NCI-H82 treated with DMSO at 0.1 percent for 48 hours (cell line): ENCODE measurements around the gene CLEC3B.
"Not testable (repeated sequence)": the region's sequence is repeated elsewhere in the genome, so short reads cannot be mapped to it uniquely, and the experiment has no call there.

Experiments
- DNase-seq: peaks from one replicate; lab custom pipeline; 2025; ENCODE audit not compliant: unreplicated experiment; lab: John Stamatoyannopoulos, UW

The CLEC3B gene

DNA sequence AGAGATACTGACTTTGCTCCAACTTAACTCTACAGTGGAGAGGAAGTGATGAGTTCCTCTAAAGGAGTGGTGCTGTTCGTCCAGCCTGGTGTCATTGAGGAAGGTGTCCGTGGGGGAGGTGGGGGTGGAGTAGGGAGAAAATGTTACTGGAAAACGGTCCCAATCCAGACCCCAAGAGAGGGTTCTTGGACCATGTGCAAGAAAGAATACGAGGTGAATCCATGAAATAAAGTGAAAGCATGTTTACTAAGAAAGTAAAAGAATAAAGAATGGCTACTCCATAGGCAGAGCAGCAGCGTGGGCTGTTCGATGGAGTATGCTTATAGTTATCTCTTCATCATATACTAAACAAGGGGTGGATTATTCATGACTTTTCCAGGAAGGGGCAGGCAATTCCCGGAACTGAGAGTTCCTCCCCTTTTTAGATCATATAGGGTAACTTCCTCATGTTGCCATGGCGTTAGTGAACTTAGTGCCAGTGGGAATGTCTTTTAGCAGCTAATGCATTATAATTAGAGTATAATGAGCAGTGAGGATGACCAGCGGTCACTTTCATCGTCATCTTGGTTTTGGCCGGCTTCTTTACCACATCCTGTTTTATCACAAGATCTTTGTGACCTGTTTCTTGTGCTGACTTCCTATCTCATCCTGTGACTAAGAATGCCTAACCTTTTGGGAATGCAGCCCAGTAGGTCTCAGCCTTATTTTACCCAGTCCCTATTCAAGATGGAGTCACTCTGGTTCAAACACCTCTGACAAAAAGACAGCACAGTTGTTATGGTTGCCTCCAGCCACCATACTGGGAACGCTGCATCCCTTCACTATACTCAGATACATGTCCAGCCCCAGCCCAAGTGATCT lies 38.6 kb downstream of the CLEC3B start:
- DNase-seq = no peak

GRCh38 chr3:45065373-45065720 lies 39.2 kb downstream of the CLEC3B start:
- no peak for DNase-seq

DNA sequence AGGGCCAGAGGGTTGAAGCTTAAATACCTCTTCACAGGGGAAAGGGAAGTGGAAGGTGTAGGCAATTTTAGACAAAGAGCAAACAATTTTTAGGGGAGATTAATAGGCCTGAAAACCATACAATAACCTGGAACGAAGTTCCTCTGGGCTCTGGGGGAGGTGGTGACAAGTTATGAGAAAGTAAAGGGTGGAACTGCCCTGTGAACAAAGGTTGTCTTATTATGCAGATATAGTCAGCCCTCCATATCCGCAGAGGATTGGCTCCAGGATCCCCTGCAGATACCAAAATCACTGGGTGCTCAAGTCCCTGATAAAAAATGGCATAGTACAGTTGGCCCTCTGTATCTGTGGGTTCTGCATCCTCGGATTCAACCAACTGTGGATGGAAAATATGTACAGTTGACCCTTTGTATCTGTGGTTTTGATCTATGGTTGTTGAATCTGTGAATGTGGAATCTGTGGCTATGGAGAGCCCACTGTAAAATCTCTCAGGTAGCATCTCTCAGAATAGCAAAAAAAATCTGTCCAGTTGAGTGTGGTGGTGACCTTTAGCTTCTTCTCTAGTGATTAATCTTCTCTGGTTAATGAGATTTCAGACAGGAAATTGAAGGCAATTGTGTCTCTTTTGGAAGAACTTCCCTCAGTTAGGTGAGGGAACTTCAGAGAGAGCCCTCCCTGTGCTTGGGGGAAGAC lies 40.2 kb downstream of the CLEC3B start:
- DNase-seq = no peak

GRCh38 chr3:45067486-45067885 lies 41.4 kb downstream of the CLEC3B start:
- DNase-seq = no peak

GRCh38 chr3:45067941-45068340 lies 41.8 kb downstream of the CLEC3B start:
- DNase-seq = no peak

DNA sequence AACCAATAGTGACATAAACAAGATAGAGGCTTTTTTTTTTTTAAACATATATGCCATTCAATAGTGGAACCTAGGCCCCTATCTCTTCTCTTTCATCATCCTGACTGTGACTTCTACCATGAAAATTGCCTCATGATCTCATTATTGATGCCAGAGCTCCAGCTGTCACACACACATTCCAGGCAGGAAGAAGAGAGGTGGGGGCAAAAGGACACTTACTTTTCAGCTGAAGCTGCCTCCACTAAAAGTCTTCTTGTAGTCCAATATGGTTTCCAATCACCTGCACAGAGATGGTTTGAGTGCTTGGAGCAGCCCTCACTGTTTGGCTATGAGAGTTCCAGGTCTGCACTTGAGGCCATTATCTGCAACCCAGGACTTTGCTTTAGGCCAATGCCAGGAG lies 45.0 kb downstream of the CLEC3B start:
- DNase-seq = no peak

- DNase-seq = no peak
Observed at GRCh38 chr3:45075821-45076625, 49.9 kb downstream of the CLEC3B start.

DNA sequence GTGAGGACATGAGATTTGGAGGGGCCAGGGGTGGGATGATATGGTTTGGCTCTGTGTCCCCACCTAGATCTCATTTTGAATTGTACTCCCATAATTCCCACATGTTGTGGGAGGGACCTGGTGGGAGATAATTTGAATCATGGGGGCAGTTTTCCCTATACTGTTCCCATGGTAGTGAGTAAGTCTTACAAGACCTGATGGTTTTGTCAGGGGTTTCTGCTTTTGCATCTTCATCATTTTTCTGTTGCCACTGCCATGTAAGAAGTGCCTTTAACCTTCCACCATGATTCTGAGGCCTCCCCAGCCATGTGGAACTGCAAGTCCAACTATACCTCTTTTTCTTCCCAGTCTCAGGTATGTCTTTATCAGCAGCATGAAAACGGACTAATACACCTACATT lies 52.2 kb downstream of the CLEC3B start:
- DNase-seq = not testable (repeated sequence)

GRCh38 chr3:45078910-45079522 lies 52.9 kb downstream of the CLEC3B start:
- no peak for DNase-seq

DNA sequence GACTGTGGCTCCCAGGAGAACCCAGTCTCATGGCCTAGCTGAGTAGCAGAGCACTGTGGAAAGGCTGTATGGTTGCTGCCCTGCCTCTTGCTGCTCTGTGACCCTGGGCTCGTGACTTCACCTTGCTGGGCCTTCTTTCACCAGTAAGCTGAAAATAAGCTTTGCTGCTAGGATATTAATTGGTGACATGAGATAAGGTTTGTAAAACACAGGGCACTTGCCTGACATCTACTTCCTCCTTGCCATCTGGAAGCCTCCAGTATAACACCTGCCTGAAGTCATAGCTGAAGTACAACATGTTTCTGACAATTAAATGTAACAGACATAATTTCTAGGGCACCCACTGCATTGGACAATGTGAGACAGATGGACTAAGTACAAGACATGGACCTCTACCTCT lies 53.6 kb downstream of the CLEC3B start:
- no peak for DNase-seq

- no peak for DNase-seq
Observed at GRCh38 chr3:45080824-45081223, 54.7 kb downstream of the CLEC3B start.

DNA sequence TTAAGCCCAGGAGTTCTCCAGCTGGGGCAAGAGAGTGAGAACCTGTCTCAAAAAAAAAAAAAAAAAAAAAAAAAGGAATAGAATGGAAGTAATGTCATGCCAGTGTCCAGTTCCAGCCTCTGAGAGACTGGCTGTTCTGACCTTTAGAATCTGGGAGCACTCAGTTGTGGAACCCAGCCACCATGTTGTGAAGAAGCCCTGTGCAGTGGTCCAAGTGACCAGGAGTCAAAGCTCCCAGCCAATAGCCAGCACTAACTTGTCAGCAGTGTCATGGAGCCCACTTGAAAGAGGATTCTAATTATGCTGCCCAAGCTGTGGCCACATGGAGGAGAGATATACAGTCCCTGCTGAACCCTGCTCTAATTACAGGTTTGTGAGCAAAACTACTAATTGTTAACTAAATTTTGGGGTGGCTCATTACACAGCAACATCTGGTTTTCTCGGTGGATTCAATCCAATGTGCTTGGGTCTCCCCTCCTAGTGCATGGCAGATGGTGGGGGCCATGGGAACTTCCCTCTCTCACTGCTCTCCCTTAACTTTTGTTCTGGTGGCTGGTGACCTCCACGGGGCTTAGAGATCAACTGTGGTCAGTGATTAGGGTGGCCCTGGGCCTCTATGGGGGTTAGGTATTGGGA lies 55.5 kb downstream of the CLEC3B start:
- no peak for DNase-seq

GRCh38 chr3:45082142-45082538 lies 56.0 kb downstream of the CLEC3B start:
- DNase-seq = no peak

- DNase-seq = no peak
Observed at GRCh38 chr3:45083023-45083422, 56.9 kb downstream of the CLEC3B start.

DNA sequence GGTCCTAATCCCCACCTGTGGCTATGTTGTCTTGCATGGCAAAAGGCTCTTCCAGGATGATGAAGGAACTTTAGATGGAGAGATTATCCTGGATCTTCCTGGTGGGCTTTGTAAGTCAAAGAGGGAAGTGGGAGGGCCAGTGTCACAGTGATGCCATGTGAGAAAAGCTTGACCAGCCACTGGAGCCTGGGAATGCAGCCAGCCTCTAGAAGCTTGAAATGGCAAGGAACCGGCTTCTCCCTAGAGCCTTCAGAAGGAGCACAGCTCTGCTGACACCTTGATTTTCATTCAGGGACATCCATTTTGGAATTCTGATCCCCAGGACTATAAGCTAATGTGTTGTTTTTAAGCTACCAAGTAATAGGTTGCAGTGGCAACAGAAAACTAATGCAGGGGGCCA lies 58.3 kb downstream of the CLEC3B start:
- DNase-seq = no peak

DNA sequence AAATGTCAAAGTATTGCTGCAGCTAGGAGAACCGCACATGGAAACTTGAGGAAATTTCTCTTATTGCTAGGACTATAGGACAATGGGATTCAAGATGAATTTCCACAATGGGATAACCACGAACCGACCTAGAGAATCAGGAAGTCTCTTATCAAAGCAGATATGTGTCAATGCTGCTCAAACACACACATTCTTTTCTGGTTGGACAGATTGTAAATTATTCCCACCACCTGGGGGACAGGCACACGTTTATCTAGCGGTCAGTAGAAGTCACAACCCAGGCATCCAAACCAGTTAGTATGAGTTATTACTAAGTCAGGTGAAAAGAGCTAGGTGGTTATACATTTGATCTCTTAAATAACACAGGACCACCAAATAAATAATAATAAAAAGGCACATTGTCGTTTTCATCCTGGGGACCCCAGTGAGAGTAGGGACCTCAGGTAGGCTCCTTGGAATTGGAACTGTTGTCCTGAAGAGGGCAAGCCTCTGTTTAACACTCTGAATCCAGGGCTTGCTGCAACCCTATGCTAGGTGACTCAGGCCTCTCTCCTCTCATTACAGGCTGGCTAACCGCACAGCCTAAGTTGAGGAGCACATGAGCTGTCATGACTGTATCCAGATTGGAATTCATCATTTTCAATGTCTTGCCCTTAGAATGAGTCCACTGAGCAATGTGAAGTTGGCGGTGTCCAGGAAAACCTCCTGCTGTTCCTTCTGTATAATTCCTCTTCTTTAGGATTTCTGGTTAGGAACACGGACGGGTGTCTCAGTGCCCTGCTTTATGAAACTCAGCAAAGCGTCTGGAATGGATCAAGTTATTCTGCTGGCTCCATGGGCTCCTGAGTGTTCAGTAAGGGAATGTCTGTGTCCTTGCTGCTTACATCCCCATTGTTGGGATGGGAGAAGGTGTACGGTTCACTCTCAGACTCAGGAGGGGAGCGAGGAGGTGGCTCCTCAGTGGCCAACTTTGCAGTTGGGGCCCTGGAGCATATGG lies 59.0 kb downstream of the CLEC3B start:
- DNase-seq = no peak
